Hepatocyte (in vitro differentiated cells): ENCODE results near the gene DOK6. TPM values are rescaled to one million over a fixed set of nuclear protein-coding genes. Genes with fewer than 3 reads are reported as not detected.

Experiments
- DNase-seq: peaks from one replicate; pipeline ENCODE4 v3.0.0-alpha.2; 2016; ENCODE audit warnings: low spot score
- H2AFZ ChIP-seq: fragments of 200-600 bp; sonication (generic); 2 replicates; pipeline ENCODE4 v1.6.0; 2016; ENCODE audit warnings: antibody characterized with exemption, mild to moderate bottlenecking
- H3K27ac ChIP-seq: fragments of 200-600 bp; sonication (generic); 2 replicates; pipeline ENCODE4 v1.5.1; 2016; ENCODE audit warnings: mild to moderate bottlenecking
- H3K27me3 ChIP-seq: fragments of 200-600 bp; sonication (generic); 2 replicates; pipeline ENCODE4 v1.6.1; 2016
- H3K36me3 ChIP-seq: fragments of 200-600 bp; sonication (generic); replicated peaks from 2 replicates; pipeline ENCODE4 v1.5.1; 2016; ENCODE audit warnings: low read depth; ENCODE audit not compliant: insufficient read depth
- H3K4me1 ChIP-seq: fragments of 200-600 bp; sonication (generic); 2 replicates; pipeline ENCODE4 v1.5.1; 2016; ENCODE audit warnings: mild to moderate bottlenecking, moderate library complexity; ENCODE audit not compliant: insufficient read depth
- H3K4me2 ChIP-seq: fragments of 200-600 bp; sonication (generic); 2 replicates; pipeline ENCODE4 v1.6.0; 2016
- H3K4me3 ChIP-seq: fragments of 200-600 bp; sonication (generic); 2 replicates; pipeline ENCODE4 v1.5.1; 2016; ENCODE audit warnings: mild to moderate bottlenecking
- H3K79me2 ChIP-seq: fragments of 200-600 bp; sonication (generic); 2 replicates; pipeline ENCODE4 v1.6.0; 2017; ENCODE audit warnings: mild to moderate bottlenecking
- H3K9me2 ChIP-seq: fragments of 200-600 bp; sonication (generic); replicated peaks from 2 replicates; pipeline ENCODE4 v1.6.0; 2017; ENCODE audit warnings: mild to moderate bottlenecking; ENCODE audit not compliant: insufficient read depth
- H3K9me3 ChIP-seq: fragments of 200-600 bp; sonication (generic); 2 replicates; pipeline ENCODE4 v1.5.1; 2016; ENCODE audit warnings: low read depth, mild to moderate bottlenecking
- H4K20me1 ChIP-seq: fragments of 200-600 bp; sonication (generic); 2 replicates; pipeline ENCODE4 v1.6.0; 2016; ENCODE audit warnings: mild to moderate bottlenecking; ENCODE audit not compliant: insufficient read depth, poor library complexity, severe bottlenecking
- CTCF ChIP-seq: fragments of 200-600 bp; sonication (generic); IDR thresholded peaks from 2 replicates; pipeline ENCODE4 v1.5.1; 2016; ENCODE audit warnings: antibody characterized with exemption, mild to moderate bottlenecking; ENCODE audit not compliant: poor library complexity
- EZH2 ChIP-seq: fragments of 200-600 bp; sonication (generic); IDR thresholded peaks from 2 replicates; pipeline ENCODE4 v1.6.1; 2016; ENCODE audit warnings: antibody characterized with exemption, mild to moderate bottlenecking, borderline replicate concordance
- EZH2phosphoT487 ChIP-seq: fragments of 200-600 bp; sonication (generic); IDR thresholded peaks from one replicate; pipeline ENCODE4 v1.6.1; 2018; ENCODE audit warnings: antibody characterized with exemption, mild to moderate bottlenecking, low read depth, moderate library complexity; ENCODE audit not compliant: unreplicated experiment, severe bottlenecking
- WGBS: methylation state at CpG from one replicate; pipeline ENCODE4 v1.1.6; 2016; ENCODE audit warnings: low lambda C conversion rate; ENCODE audit errors: missing lambda C conversion rate; 5-methylcytosine and 5-hydroxymethylcytosine counted together
- polyA plus RNA-seq: library from polyadenylated mRNA; unstranded; fragments of >200 nt; fragmentation: Nextera tagmentation; extraction: Ambion mirVana; gene quantifications from 2 replicates; pipeline ENCODE4 v1.2.1, GENCODE V29; 2016
- total RNA-seq: library from RNA; depleted of rRNA; stranded (reverse); fragments of >200 nt; gene quantifications from 2 replicates; pipeline ENCODE4 v1.2.3, GENCODE V29; 2014

The DOK6 gene
- total and polyA plus RNA-seq, 2 experiments from 2014 or later: 2.6 to 4.0 TPM

GRCh38 chr18:69813559-69813958 is 412.9 kb downstream of the DOK6 start:
- 93% methylated on average over 1 of the region's 1 CpG for WGBS

GRCh38 chr18:69814861-69815385 is 414.2 kb downstream of the DOK6 start:
- Histone ChIP-seq H3K4me1 (no peaks in the 10 kb centered on the region), H4K20me1 (no peaks in the 10 kb centered on the region), H3K9me3 (no peaks in the 10 kb centered on the region), H3K9me2 (no peaks in the 10 kb centered on the region), H3K27ac (no peak overlapping the region), H2AFZ (no peak overlapping the region), H3K36me3 (no peaks in the 10 kb centered on the region), H3K79me2 (no peaks in the 10 kb centered on the region), H3K4me2 (no peak overlapping the region), H3K27me3 (no peaks in the 10 kb centered on the region), H3K4me3 (no peak overlapping the region)
- WGBS: 53% methylated on average over 4 of the region's 4 CpGs
- TF ChIP-seq EZH2phosphoT487 (no peak), EZH2 (no peak), CTCF (no peak)
- no peak for DNase-seq

More at GRCh38 chr18:69813559-69813958, 412.9 kb downstream of the DOK6 start:
- no peak overlapping the region for H3K4me2 ChIP-seq
- TF ChIP-seq EZH2 (no peak), CTCF (no peak), EZH2phosphoT487 (no peak)
- H3K27me3 ChIP-seq: no peaks in the 10 kb centered on the region
- DNase-seq: no peak
- H3K36me3 ChIP-seq: no peaks in the 10 kb centered on the region
- H3K9me2 ChIP-seq: no peaks in the 10 kb centered on the region
- H4K20me1 ChIP-seq: no peaks in the 10 kb centered on the region
- no peak overlapping the region for H2AFZ ChIP-seq
- H3K4me3 ChIP-seq: no peak overlapping the region
- no peaks in the 10 kb centered on the region for H3K79me2 ChIP-seq
- H3K27ac ChIP-seq: no peak overlapping the region
- H3K4me1 ChIP-seq: no peaks in the 10 kb centered on the region
- H3K9me3 ChIP-seq: no peaks in the 10 kb centered on the region

- Histone ChIP-seq H3K4me2 (no peak overlapping the region), H3K27ac (no peak overlapping the region), H3K4me1 (no peaks in the 10 kb centered on the region), H3K4me3 (no peak overlapping the region), H3K36me3 (no peaks in the 10 kb centered on the region), H2AFZ (no peak overlapping the region), H3K9me3 (no peaks in the 10 kb centered on the region), H4K20me1 (no peaks in the 10 kb centered on the region), H3K79me2 (no peaks in the 10 kb centered on the region), H3K27me3 (no peaks in the 10 kb centered on the region), H3K9me2 (no peaks in the 10 kb centered on the region)
- TF ChIP-seq EZH2phosphoT487 (no peak), EZH2 (no peak), CTCF (no peak)
- no peak for DNase-seq
- 68% methylated on average over 5 of the region's 5 CpGs for WGBS
Measured at GRCh38 chr18:69817335-69817940, 416.8 kb downstream of the DOK6 start.
